IPS-NIHi11 (cell line): ENCODE results near the gene BHMT2.

Experiments used
- DNase-seq: peaks from one replicate; pipeline ENCODE4 v3.0.0; 2012; ENCODE audit warnings: mixed read lengths, low spot score

The BHMT2 gene

GRCh38 chr5:79122973-79123372 lies 53.4 kb downstream of the BHMT2 start:
- no peak for DNase-seq

GRCh38 chr5:79124607-79125006 lies 55.0 kb downstream of the BHMT2 start:
- DNase-seq: no peak

- no peak for DNase-seq
Observed at GRCh38 chr5:79130781-79131180, 61.2 kb downstream of the BHMT2 start.

GRCh38 chr5:79133121-79133656 lies 63.6 kb downstream of the BHMT2 start:
- DNase-seq: no peak

- DNase-seq: peak; percentile 52
Observed at GRCh38 chr5:79133657-79134451, 64.3 kb downstream of the BHMT2 start.

GRCh38 chr5:79135790-79136553 lies 66.4 kb downstream of the BHMT2 start:
- no peak for DNase-seq

- DNase-seq: no peak
Observed at GRCh38 chr5:79136618-79137017, 67.1 kb downstream of the BHMT2 start.
